Tibial nerve (tissue), 4 donors: ENCODE data around the gene GLO1. TPM values are rescaled to one million over a fixed set of nuclear protein-coding genes. Genes with fewer than 3 reads are reported as not detected.

Experiments used
- DNase-seq, 2 donors: peaks; one replicate each; pipeline ENCODE4 v3.0.0-alpha.2; 2019; ENCODE audit warnings: low spot score in 2 of 2
- H3K27ac ChIP-seq, 4 donors: fragments of 200-600 bp; sonication (generic) in 3 of 4; one replicate each; pipeline ENCODE4 v1.5.1; 2017 to 2019; ENCODE audit warnings: mild to moderate bottlenecking in 1 of 4
- H3K27me3 ChIP-seq, 2 donors: fragments of 200-600 bp; sonication (generic) in 1 of 2; one replicate each; pipeline versions ENCODE4 v1.5.1 to v1.6.0; 2017 to 2019
- H3K36me3 ChIP-seq, 3 donors: fragments of 200-600 bp; sonication (generic); one replicate each; pipeline ENCODE4 v1.5.1; 2018 to 2019
- H3K4me1 ChIP-seq, 4 donors: fragments of 200-600 bp; sonication (generic) in 3 of 4; one replicate each; pipeline ENCODE4 v1.5.1; 2017 to 2019
- H3K4me3 ChIP-seq, 4 donors: fragments of 200-600 bp; sonication (generic) in 3 of 4; one replicate each; pipeline ENCODE4 v1.5.1; 2017 to 2019; ENCODE audit warnings: mild to moderate bottlenecking in 1 of 4, moderate library complexity in 1 of 4
- H3K9me3 ChIP-seq, 4 donors: fragments of 200-600 bp; sonication (generic) in 3 of 4; one replicate each; pipeline ENCODE4 v1.5.1; 2017 to 2019
- EP300 ChIP-seq, 2 donors: sonication (generic); formaldehyde crosslinking; IDR thresholded peaks; one replicate each; pipeline ENCODE4 v1.6.1; 2017; ENCODE audit warnings: antibody characterized with exemption in 2 of 2, mild to moderate bottlenecking in 1 of 2
- POLR2A ChIP-seq, 2 donors: fragments of 450-650 bp; IDR thresholded peaks; one replicate each; pipeline ENCODE4 v1.6.1; 2017; ENCODE audit warnings: antibody characterized with exemption in 2 of 2, mild to moderate bottlenecking in 2 of 2, moderate library complexity in 2 of 2
- WGBS, 2 donors: methylation state at CpG; one replicate each; pipeline ENCODE4 v1.1.5; 2018; 5-methylcytosine and 5-hydroxymethylcytosine counted together
- total RNA-seq, 4 donors: library from RNA; depleted of rRNA; stranded (reverse); fragments of >200 nt; gene quantifications; one replicate each; pipeline ENCODE4 v1.1.0, GENCODE V29; 2016
- TF ChIP-seq, protein P1 (sequence below), 5 experiments: fragments of 200-600 bp in 3 of 5; fragments of 450-650 bp in 2 of 5; sonication (generic) in 3 of 5; IDR thresholded peaks; one replicate each; pipeline ENCODE4 v1.5.1; 2016 to 2019; ENCODE audit warnings: antibody characterized with exemption in 5 of 5, mild to moderate bottlenecking in 3 of 5, moderate library complexity in 2 of 5

GLO1 gene
- total RNA-seq, 4 donors from 2014 or later, result 69.6 to 118 (median 86.3) TPM

DNA sequence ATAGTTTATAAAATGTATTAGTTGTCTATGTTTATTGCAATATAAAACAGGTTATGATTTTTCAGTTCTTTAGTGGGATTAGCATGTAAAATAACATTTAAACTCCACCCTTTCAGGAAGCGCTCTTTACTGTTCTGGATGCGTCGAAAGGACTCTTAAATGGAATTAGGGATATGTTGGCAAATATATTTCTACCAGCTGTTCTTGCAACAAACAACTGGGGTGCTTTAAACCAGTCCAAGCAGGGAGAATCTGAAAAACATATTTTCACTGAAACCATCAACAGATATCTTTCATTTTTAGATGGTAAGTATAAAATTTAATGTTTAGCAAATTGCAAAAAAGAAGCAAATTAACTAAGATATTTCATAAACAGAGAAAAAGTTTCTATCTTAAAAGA, 34.0 kb upstream of the GLO1 start:
- H3K27me3 ChIP-seq, result no peaks in the 10 kb centered on the region
- H3K9me3 ChIP-seq, result peaks cover 0 to 11% (median 0%) of the 10 kb centered on the region in 4 donors
- H3K27ac ChIP-seq, result no peak overlapping the region
- no peaks in the 10 kb centered on the region for H3K36me3 ChIP-seq
- TF ChIP-seq POLR2A (IDR thresholded peaks at IDR 0.05), result no peak
- TF ChIP-seq EP300 (IDR thresholded peaks at IDR 0.05), result no peak
- TF ChIP-seq, protein P1, sequence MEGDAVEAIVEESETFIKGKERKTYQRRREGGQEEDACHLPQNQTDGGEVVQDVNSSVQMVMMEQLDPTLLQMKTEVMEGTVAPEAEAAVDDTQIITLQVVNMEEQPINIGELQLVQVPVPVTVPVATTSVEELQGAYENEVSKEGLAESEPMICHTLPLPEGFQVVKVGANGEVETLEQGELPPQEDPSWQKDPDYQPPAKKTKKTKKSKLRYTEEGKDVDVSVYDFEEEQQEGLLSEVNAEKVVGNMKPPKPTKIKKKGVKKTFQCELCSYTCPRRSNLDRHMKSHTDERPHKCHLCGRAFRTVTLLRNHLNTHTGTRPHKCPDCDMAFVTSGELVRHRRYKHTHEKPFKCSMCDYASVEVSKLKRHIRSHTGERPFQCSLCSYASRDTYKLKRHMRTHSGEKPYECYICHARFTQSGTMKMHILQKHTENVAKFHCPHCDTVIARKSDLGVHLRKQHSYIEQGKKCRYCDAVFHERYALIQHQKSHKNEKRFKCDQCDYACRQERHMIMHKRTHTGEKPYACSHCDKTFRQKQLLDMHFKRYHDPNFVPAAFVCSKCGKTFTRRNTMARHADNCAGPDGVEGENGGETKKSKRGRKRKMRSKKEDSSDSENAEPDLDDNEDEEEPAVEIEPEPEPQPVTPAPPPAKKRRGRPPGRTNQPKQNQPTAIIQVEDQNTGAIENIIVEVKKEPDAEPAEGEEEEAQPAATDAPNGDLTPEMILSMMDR (IDR thresholded peaks at IDR 0.05), result no peak
- H3K4me3 ChIP-seq, result no peak overlapping the region
- H3K4me1 ChIP-seq, result no peaks in the 10 kb centered on the region
- no peak for DNase-seq
- WGBS, 2 donors, result 80 to 94% methylated on average over 3 of the region's 3 CpGs

DNA sequence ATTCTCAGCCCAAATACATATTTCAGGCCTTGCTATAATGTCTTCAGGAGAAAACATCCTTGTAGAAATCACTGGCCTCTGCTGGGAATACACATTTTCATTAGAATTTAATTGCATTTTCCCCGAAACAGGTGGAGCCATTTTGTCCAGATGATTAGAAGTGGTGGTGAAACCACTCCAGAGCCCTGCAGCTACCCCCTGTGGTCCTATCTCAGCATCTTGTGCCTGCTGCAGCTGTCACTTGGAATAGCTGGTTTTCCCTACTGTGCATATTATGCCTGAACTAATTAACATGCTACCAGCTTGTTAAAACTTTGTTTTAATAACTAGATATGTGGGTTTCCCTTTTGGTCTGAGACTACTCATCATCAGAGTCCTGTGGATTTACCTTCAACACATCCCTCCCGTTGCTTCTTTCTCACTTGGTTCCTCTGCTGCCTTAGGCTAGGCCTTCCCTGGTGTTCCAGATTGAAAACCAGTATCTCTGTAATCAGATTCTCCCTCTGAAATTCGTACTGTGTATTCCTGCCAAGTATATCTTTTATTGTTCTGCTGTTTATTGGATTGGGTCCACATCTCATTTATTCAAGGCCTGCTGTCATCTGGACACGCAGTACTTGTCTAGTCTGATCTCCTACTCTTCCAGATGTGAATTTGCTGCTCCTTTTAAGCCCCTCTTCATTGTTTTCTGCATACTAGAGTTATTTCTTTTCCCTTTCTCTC, 27.4 kb upstream of the GLO1 start:
- no peak overlapping the region for H3K27ac ChIP-seq
- no peaks in the 10 kb centered on the region for H3K27me3 ChIP-seq
- DNase-seq, result no peak
- TF ChIP-seq EP300 (IDR thresholded peaks at IDR 0.05) (no peak), POLR2A (IDR thresholded peaks at IDR 0.05) (no peak)
- TF ChIP-seq, protein P1 (IDR thresholded peaks at IDR 0.05), result no peak
- 48 to 60% methylated on average over 4 of the region's 4 CpGs for WGBS, 2 donors
- no peaks in the 10 kb centered on the region for H3K36me3 ChIP-seq
- no peak overlapping the region for H3K4me3 ChIP-seq
- H3K9me3 ChIP-seq, result peaks cover 0 to 4% (median 0%) of the 10 kb centered on the region in 4 donors
- no peaks in the 10 kb centered on the region for H3K4me1 ChIP-seq

DNA sequence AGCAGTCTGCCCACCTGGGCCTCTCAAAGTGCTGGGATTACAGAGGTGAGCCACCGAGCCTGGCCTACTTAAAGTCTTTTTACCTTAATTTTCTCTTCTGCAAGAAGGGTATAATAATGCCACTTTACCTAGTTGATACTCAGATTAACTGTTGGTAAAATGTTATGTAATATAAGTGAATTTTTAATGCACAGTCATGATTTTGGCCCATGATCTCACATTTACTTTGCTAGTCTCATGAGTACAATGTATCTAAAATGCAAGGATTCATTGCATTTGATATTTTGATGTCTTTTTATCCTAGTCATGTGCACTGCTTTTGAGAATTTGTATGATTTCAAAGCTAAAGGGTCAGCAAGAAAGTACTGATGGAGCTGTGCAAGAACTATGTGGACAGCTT, 25.3 kb upstream of the GLO1 start:
- no peak for DNase-seq
- Histone ChIP-seq H3K4me3 (no peak overlapping the region), H3K27me3 (no peaks in the 10 kb centered on the region), H3K27ac (no peak overlapping the region), H3K36me3 (no peaks in the 10 kb centered on the region), H3K9me3 (no peaks in the 10 kb centered on the region), H3K4me1 (no peaks in the 10 kb centered on the region)
- WGBS, 2 donors, result 90 to 92% methylated on average over 1 of the region's 1 CpG
- TF ChIP-seq EP300 (IDR thresholded peaks at IDR 0.05), result no peak
- TF ChIP-seq POLR2A (IDR thresholded peaks at IDR 0.05), result no peak
- TF ChIP-seq, protein P1 (IDR thresholded peaks at IDR 0.05), result no peak

DNA sequence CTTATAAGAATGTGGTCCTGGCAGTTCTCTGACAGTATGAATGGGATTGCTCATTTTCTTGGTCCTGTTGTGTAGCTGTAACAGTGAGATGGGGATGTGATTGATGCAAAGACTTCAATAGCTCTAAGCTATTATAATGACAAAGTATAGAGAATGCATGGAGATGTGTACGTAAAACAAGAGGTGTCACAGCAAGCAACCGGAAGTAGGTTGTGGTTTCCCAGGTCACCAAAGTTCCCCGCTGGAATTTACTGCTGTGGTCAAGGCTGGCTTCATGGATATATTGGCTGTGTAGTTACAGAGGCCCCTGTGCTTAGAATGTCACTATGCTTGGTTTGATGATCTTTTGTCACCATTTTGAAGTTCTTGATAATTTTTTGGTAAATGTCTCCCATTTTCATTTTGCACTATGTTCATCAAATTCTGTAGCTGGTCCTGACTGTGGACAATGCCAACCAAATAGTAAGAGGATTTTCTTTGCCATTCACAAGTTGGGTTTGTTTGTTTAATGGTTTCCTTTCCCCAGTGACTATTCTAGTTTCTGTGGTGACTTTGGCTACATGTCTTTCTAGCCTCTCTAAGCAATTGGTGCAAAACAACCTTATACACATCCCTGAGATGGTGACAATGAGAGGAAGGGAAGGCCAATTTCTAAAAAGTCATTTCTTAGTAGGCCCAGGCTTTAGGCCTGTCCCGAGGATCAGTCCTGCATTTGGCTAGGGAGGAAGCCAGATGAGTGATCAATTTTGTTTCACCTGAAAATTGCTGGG, 22.7 kb upstream of the GLO1 start:
- Histone ChIP-seq H3K9me3 (no peaks in the 10 kb centered on the region), H3K27me3 (no peaks in the 10 kb centered on the region), H3K36me3 (no peaks in the 10 kb centered on the region), H3K27ac (no peak overlapping the region), H3K4me1 (no peaks in the 10 kb centered on the region), H3K4me3 (no peak overlapping the region)
- TF ChIP-seq EP300 (IDR thresholded peaks at IDR 0.05), result no peak
- TF ChIP-seq, protein P1 (IDR thresholded peaks at IDR 0.05), result no peak
- TF ChIP-seq POLR2A (IDR thresholded peaks at IDR 0.05), result no peak
- 52 to 62% methylated on average over 4 of the region's 4 CpGs for WGBS, 2 donors
- no peak for DNase-seq

DNA sequence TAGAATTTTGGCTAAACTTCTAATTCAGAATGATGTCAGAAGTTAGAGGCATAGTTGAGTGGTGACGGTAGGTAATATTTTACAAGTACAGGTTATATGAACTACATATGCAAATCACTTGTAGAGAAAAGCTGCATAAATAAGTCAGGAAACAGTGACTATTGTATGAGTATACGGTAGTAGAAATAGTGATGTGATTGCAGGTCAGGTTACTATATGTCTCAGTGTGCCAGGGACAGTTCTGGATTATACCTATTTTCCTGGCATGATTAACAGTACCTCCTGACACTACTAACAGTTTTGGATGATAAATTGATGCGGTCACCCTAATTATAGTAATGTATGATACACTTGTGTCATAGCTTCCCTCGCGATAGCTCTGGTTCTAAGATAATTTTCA, 21.4 kb upstream of the GLO1 start:
- 75 to 85% methylated on average over 5 of the region's 5 CpGs for WGBS, 2 donors
- no peaks in the 10 kb centered on the region for H3K4me1 ChIP-seq
- H3K27ac ChIP-seq, result no peak overlapping the region
- no peak for DNase-seq
- peaks cover 0 to 12% of the 10 kb centered on the region in 2 donors for H3K27me3 ChIP-seq
- TF ChIP-seq, protein P1 (IDR thresholded peaks at IDR 0.05), result no peak
- TF ChIP-seq EP300 (IDR thresholded peaks at IDR 0.05), result no peak
- no peak for TF ChIP-seq POLR2A (IDR thresholded peaks at IDR 0.05)
- no peaks in the 10 kb centered on the region for H3K36me3 ChIP-seq
- H3K9me3 ChIP-seq, result peaks cover 0 to 3% (median 0%) of the 10 kb centered on the region in 4 donors
- no peak overlapping the region for H3K4me3 ChIP-seq
